Measurements from ENCODE around the gene CLCN3.

GRCh38 chr4:169573889-169574288, 46.5 kb upstream of the CLCN3 start:
- no peak for TF ChIP-seq YY1 (IDR thresholded peaks at IDR 0.05; ENCODE audit: insufficient read depth, insufficient read length)
- TF ChIP-seq ZNF274 (IDR thresholded peaks at IDR 0.05; ENCODE audit: low read depth, low read length): no peak
- no peak for TF ChIP-seq SUZ12 (IDR thresholded peaks at IDR 0.05; ENCODE audit: extremely low read depth, insufficient read depth, insufficient read length)
